NCI-H2081 (cell line): ENCODE results near the gene DEPDC5.
"Not testable (repeated sequence)": the region's sequence is repeated elsewhere in the genome, so short reads cannot be mapped to it uniquely, and the experiment has no call there.

Source experiments
- DNase-seq, 2 experiments: peaks; one replicate each; lab custom pipeline; 2025; lab: John Stamatoyannopoulos, UW

The DEPDC5 gene

DNA sequence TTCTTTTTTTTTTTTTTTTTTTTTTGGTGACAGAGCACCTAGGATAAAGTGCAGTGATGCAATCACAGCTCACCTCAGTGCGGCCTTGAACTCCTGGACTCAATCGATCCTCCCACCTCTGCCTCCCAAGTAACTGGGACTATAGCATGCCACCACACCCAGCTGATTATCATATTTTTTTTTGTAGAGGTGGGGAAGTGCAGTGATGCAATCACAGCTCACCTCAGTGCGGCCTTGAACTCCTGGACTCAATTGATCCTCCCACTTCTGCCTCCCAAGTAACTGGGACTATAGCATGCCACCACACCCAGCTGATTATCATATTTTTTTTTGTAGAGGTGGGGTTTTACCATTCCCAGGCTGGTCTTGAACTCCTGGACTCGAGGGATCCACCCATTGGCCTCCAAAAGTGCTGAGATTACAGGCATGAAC lies 61.6 kb downstream of the DEPDC5 start:
- DNase-seq: not testable (repeated sequence)

DNA sequence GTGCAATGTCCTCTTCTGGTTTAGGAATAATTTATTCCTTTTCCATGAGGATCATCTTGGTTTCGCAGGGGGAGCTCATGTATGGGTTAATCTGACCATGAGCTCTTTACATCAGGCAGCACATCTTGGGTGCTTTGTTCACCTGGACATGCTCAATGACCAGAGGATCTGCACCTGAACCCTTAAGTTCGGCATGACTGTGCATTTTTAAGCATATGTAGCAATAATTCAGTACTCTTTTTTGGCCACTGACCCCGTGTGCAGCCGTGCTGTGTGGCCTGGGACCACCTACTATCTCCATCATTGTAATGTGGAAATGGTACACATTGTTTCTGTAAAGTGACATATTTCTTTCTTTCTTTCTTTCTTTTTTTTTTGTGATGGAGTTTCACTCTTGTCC lies 62.9 kb downstream of the DEPDC5 start:
- no peak for DNase-seq

DNA sequence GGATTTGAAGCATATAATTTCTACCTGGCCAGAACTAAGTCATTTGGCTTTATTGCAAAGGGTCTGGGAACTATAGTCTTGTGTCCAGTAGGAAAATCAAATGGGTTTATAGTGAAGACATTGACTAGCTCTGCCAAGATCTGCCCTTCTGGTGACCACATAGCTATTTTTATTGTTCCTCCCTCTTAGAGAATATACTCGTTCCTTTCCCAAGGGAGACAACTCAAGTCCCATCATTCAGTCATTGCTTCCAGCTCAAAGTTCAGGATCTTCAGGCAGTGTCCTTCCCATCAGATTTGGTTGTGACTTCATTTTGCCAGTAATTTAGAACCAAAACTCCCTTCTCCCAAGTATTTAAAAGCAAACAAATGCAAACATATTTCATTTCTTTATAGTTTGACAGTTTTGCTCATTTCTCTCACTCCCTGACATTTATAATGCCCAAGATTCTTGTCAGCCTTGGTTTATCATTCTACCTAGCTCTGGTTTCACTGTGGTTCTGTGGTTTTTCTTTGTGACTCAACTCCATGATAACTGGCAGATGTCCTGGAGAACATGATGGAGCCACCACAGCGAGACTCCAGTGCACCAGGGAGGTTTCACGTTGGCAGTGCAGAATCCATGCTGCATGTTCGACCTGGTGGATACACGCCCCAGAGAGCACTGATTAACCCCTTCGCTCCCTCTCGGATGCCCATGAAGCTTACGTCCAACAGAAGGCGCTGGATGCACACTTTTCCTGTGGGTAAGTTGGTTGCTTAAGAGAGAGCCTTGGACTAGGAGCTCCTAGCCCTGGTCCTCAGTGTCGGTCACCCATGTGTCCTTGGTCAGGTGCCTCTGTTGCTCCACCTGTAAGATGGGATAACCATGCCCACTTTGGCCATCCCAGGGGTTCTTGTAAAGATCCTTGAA lies 64.9 kb downstream of the DEPDC5 start:
- no peak for DNase-seq

DNA sequence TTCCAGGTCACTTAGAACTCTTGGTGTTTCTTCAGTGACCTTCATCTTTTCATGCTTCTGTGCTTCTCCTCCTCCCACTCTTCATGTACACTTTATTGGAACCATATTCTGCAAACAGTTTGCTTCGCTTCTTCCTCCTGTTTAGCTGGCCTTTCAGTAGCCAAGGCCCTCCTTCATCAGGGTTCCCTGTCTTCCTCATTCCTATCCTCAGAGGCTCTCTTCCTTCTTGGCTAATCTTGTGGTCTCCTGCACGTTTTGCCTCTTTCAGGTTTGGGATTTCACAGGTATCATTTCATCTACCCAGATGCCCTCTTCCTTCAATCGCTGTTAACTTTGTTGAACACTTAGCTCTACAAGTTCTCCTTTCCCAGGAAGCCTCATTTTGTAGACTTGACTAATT lies 66.8 kb downstream of the DEPDC5 start:
- no peak for DNase-seq

DNA sequence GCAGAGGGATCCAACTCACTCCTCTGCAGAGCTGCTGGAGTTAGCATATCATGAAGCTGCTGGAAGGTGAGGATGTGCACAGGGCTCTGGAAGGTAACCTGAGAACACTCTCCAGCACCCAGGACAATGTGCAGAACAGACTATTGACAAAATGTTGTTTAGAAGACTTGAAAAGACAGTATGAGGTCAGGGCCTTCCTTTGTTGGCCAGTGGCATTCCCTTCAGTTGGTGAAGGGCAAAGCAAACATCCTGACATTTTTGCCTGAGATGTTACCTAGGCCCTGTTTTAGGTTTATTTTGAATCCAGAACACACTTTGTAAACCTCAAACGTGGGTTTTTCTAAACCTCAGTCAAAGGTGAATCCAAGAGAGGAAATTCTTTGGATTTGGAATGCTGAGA lies 67.8 kb downstream of the DEPDC5 start:
- no peak for DNase-seq

DNA sequence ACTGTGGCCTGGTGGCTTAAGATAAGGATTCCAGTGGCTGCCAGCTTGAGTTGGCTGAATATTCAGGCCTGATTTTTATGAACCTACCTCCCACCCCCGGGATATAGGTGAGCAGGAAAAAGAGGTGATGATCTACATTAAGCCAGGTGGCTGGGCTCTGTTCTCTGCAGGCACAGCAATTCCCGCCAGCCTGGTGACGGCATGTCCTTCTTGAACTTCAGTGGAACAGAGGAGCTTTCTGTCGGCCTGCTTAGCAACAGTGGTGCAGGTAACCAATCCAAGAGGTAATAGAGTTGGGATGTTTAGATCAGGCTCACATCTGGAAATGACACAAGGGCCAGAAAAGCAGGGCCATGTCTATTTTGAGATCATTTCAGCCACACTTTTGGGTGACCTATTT lies 68.7 kb downstream of the DEPDC5 start:
- DNase-seq: no peak

DNA sequence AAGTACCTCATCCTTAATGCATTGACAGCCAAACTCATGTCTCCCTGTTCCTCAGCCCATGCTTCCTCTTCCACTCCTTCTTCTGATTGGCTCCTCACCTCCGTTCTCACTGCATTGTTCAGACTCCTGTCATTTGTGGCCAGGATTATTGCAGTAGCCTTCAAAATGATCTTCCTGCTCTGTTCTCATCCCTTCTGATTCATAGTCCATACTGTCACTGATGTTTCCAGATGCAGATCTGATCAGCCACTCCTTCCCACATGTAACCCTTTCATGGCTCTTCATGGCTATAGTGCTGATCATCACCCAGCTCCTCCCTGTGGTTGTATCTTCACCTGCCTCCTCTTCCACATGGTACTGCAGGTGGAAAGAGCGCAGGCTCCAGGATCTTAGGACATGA lies 71.7 kb downstream of the DEPDC5 start:
- no peak for DNase-seq

DNA sequence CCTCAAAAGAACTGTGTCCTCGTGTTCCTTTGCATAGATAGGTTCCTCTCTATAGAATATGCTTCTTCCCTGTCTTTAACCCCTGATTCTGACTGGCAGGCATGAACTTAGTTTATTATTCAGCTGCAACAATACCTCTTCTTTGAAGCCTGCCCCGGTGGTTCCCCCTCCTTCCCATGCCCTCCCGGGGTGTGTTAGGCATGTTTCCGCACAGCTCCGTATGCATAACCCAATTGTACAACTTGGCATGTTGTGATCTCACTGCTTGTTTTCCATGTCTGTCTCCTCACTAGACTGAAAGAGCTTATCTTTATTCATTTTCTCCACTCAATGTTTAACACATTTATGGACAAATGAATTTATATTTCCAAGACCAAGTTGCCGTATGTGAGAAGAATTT lies 72.6 kb downstream of the DEPDC5 start:
- no peak for DNase-seq

DNA sequence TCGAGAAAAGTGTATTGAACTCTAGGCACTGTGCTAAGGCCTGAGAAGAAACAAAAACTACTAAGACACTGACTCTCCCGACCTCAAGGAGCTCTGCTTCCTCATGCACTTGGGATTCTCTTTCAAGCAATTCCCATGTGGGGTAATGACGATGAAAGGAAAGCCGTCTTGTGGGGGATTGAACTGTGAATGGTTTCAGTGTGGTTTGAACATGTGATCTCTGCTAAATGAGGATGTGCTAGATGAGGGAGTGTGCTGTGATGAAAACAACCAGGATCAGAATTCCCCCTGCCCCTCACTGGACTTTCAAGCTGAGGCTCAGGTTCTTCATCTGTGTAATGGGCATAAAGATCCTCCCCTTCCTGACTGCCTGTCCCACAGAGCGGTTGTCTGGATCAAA lies 74.9 kb downstream of the DEPDC5 start:
- DNase-seq: no peak

DNA sequence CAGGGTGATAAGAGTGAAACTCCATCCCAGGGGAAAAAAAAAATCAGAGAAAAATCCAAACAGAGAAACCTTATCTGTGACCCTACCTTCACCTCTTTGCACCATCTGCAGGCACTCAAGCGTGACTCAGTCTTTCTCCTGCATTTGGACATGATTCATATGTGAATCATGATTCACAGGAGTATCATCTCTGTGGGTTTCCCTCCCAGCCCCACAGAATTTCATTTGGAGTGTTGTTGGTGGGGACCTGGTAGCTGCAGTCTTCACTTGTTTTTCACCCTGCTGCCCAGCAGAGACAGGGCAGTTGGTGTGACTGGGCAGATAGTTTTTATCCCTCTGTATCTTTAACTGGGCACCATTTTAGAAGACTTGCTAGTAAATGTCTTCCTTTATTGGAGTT lies 75.7 kb downstream of the DEPDC5 start:
- no peak for DNase-seq

DNA sequence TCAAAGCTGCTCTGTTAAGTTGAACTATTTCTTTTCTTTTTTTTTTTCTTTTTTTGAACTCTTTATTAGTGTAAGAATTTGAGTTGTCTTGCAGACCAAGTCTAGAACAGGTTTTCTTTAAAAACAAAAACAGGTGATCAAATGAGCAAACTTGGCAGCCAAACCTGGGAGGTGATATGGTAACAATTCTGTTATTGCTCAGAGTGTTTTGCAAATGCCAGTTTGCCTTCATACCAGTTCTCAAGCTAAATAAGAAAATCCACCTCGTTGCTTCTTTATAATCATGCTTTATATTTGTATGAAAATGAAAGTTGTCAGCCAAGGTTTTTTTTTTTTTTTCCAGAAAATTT lies 76.9 kb downstream of the DEPDC5 start:
- DNase-seq: no peak

DNA sequence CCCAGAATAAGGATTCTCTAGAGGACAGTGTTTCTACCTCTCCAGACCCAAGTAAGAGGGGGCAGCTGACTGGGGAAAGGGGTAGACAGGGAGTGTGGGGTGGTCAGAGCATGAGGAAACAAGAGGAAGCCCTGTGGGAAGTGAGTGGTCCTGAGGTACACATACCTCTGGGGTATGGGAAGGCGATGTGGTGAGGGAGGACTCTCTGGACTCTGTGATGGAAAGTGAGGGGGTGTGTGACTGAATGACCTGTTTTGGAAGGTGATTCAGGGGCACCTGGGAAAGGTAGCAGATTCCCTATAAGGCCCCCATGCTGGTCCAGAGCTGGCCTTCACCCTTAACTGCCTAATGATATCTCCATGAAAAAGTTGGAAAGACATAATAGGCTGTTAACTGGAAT lies 80.1 kb downstream of the DEPDC5 start:
- DNase-seq: no peak

DNA sequence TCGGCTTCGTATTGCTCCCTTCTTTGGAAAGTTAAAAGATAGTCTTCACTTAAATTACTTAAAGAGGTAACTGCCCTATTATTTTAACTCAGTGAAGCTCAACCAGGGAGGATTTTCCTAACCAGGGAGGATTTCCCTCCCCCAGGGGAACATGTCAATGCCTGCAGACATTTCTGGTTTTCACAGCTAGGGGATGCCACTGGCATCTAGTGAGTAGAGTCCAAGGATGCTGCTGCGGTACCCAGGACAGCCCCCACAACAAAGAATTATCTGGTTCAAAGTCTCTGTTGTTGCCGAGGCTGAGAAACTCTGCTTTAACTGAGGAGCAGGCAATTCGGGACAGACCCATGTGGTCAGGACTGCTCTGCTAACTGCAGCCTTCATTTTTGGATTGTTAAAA lies 82.2 kb downstream of the DEPDC5 start:
- no peak for DNase-seq

DNA sequence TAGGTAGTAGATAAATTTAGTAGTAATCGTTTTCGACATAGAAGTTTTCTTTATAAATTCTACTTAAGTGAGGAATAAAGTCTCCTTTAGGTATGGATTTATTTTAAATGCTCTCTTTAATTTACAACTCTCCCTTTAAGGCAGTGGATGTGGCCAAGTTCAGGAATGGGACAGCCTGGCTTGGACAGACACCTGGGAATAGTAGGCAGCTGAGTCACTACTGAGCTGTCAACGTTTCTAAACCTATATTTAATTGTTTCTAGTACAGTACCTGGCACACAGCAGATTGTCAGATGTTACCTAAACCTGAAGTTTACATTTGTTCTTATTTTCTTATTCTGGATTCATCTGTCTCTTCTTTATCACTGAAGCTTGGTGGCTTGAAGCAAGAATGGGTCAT lies 85.1 kb downstream of the DEPDC5 start:
- no peak for DNase-seq

DNA sequence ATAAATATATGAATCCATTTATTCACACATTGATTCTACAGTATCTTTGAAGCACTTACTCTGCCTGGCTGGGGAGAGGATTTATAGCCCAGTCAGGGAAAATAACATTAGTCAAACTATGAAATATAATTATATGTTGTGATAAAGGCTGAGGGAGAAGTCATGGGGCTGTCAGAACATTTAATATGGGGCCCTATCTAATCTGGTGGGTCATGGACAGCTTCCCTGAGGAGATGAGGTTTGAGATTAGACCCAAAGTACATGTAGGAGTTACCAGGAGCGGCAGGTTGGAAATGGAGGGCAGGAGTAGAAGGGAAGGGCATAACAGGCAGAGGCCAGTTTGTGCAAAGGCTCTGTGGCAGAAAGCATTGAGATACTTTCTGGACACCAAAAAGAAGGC lies 86.2 kb downstream of the DEPDC5 start:
- no peak for DNase-seq

DNA sequence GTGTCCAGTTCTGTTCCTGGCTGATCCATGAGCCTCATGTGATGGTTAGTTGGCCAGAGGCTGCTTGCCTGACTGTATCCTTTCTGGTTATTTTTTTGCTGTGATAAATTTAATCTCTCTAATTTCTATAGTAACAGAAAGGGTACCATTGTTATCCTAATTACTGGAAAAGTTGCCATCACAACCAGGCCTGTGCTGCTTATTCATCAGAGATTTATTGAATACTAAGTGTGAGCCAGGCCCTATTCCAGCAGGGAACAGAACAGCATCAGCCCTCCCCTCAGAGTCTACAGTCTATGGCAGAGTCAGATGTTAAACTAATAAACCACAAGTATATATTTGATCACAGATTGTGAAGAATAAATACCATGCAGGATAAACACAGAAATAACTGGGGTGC lies 86.8 kb downstream of the DEPDC5 start:
- DNase-seq: no peak

DNA sequence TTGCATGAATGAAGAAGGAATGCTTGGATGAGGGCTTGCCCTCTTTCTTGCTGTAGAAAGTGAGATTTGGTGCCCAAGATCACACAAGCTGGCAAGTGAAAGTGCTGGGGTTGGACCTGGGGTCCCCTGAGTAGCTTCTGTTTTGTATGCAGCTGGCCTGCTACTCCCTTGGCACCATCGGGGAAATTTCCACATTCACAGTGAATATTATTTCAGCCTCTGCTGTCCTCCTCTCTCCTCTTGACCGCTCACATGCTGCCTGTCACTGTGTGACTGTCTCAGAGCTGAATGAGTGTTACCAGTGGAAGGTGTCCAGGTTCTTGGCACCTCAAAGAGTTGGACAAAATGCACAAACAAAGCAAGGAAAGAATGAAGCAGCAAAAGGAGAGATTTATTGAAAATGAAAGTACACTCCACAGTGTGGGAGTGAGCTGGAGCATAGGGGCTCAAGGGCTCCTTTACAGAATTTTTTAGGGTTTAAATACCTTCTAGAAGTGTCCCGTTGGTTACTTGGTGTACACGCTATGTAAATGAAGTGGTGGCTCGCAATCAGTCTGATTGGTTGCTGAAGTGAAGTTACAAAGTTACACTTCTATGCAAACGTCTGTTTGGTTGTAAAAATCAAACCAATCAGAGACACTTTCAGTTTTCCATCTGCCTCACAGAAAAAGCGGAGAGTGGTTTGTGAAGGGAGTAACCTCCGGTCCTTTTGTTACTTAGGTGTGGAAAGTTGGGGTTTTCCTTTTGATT lies 87.4 kb downstream of the DEPDC5 start:
- DNase-seq: no peak

DNA sequence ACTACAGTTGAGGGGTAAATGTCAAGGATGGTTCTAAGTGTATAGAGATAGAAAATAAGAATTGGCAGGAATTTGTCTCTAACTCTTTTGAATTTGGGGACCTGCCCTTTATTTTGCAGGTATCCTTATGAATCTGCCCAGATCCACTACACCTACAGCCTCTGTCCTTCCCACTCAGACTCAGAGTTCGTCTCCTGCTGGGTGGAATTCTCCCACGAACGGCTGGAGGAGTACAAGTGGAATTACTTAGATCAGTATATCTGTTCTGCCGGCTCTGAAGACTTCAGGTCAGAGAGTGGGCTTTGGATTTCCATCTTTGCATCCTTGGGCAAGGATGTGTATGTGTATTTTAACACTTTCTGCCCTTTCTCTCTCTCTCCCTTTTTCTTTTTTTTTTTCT lies 89.7 kb downstream of the DEPDC5 start:
- no peak for DNase-seq

DNA sequence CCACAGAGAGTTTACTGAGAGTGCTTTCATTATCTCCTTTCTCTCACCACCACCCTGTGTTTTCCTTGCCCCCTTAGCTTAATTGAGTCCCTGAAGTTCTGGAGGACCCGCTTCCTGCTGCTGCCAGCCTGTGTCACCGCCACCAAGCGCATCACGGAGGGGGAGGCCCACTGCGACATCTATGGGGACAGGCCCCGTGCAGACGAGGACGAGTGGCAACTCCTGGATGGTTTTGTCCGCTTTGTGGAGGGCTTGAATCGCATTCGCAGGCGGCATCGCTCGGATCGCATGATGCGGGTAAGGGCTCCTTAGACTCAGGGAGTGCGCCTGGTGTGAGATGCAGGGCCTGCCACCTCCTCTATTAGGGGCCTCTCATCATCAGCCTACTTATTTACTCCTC lies 91.1 kb downstream of the DEPDC5 start:
- DNase-seq: no peak

DNA sequence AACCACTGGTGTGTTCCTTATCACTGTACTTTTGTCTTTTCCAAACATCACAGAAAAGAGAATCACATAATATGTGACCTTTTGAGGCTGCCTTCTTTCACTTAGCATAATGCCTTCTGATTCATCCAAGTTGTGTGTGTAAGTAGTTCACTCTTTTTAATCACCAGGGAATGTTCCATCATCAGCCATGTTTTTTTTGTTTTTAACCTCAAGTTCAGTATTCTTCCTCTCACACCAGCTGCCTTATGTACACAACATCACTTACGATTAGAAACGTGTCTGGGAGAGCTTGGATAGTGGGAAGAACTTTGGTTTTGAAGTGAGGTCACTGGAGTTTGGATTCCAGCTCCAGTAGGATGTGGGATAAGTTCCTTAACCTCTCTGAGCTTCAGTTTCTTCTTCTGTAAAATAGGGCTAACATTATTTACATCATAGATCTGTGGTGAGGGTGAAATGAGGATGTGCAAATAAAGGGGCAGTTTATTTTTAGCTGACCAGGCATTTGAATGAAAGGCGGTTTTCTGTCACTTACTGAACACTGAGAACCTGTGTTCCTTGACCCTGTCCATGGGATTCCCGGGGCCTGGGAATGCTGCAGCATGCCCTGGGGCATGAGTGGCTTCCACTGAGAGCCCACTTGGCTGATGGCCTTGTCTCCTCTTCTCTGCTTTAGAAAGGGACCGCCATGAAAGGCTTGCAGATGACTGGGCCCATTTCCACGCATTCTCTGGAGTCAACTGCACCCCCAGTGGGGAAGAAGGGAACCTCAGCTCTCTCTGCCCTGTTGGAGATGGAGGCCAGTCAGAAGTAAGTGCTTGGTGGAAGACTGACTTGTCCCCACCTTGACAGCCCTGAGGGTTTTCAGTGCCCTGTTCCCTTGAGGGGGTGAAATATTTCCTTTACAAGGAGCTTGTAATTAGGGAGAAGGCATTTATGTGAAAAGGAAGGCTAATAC lies 92.6 kb downstream of the DEPDC5 start:
- no peak for DNase-seq

DNA sequence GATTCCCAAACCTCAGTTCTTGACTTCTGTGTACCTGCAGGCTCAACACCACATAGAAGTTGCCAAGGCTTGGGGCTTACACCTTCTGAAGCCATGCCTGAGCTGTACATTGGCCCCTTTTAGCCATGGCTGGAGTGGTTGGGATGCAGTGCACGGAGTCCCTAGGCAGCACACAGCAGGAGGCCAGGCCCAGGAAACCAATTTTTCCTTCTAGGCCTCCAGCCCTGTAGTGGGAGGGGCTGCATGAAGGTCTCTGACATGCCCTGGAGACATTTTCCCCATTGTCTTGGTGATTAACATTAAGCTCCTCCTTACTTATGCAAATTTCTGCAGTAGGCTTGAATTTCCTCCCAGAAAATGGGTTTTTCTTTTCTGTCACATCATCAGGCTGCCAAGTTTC lies 94.6 kb downstream of the DEPDC5 start:
- no peak for DNase-seq

DNA sequence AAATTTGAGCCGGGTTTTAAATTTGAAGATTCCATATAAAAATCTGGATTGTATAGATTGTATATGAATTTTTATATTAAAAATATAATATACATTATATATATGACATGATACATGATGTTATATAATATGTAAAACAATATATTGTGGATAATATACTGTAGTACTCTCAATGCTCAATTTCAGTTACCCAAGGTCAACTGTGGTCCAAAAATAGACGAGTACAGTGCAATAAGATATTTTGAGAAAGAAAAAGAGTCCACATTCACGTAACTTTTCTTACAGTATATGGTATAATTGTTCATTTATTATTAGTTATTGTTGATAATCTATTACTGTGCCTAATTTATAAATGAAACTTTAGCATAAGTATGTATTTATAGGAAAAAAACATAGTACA lies 96.3 kb downstream of the DEPDC5 start:
- no peak for DNase-seq
